ENCODE measurements around the gene IGFBP3. TPM values are rescaled to one million over a fixed set of nuclear protein-coding genes. Genes with fewer than 3 reads are reported as not detected.

Gene IGFBP3
- total and polyA plus RNA-seq, 9 of the 15 experiments (the other 6 are each of a cell fraction or from before 2014, with no cell fraction given), result 0.08 to 0.22 (median 0.10) TPM; not detected in 5

- ChIA-PET CTCF (ENCODE audit: low intra/inter-chr PET ratio) (no interaction called here), POLR2A (interaction anchor here (0.7 kb wide), 1 partner anchor 56 kb away, joined by 3 read pairs; no protein-coding TSS in a partner anchor)
- TF ChIP-seq ZNF445 (CRISPR knock-in tag; IDR thresholded peaks at IDR 0.05; ENCODE audit: low read depth) (no peak), ZNF696 (CRISPR knock-in tag; conservative IDR thresholded peaks at IDR 0.05) (no peak), CTCF (IDR thresholded peaks at IDR 0.05 in 2 of 3, conservative IDR thresholded peaks at IDR 0.05 in 1 of 3; ENCODE audit: insufficient read depth in 2 of 3, low read depth in 1 of 3, low read length in 3 of 3) (peak; percentile 53 to 96 (median 59)), TAF7 (tag; IDR thresholded peaks at IDR 0.05) (no peak), RB1 (IDR thresholded peaks at IDR 0.05; ENCODE audit: low read depth) (no peak), C11orf30 (IDR thresholded peaks at IDR 0.05; ENCODE audit: low read depth) (no peak), RAD21 (CRISPR knock-in tag; conservative IDR thresholded peaks at IDR 0.05 in 1 of 2, IDR thresholded peaks at IDR 0.05 in 1 of 2) (peak in 1 of 2 experiments; percentile 21; a peak in 1 of 4 replicates), ZNF584 (CRISPR knock-in tag; IDR thresholded peaks at IDR 0.05; ENCODE audit: low read depth) (no peak)
- TF ChIP-seq, protein P1, sequence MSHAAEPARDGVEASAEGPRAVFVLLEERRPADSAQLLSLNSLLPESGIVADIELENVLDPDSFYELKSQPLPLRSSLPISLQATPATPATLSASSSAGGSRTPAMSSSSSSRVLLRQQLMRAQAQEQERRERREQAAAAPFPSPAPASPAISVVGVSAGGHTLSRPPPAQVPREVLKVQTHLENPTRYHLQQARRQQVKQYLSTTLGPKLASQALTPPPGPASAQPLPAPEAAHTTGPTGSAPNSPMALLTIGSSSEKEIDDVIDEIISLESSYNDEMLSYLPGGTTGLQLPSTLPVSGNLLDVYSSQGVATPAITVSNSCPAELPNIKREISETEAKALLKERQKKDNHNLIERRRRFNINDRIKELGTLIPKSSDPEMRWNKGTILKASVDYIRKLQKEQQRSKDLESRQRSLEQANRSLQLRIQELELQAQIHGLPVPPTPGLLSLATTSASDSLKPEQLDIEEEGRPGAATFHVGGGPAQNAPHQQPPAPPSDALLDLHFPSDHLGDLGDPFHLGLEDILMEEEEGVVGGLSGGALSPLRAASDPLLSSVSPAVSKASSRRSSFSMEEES (CRISPR knock-in tag; IDR thresholded peaks at IDR 0.05), result no peak
- no peaks in the 10 kb centered on the region for H3K79me2 ChIP-seq (ENCODE audit: control insufficient read depth, insufficient read depth, low read length)
- no peaks in the 10 kb centered on the region for H4K20me1 ChIP-seq (replicated peaks; ENCODE audit: control insufficient read depth, insufficient read depth, low read length)
- H3K9ac ChIP-seq (ENCODE audit: insufficient read depth in 1 of 2, low read depth in 2 of 2, low read length in 2 of 2), result no peak overlapping the region
- H3K27ac ChIP-seq (ENCODE audit: extremely low read depth, low read depth, low read length), result no peak overlapping the region
- FAIRE-seq, result no peak
- H3K4me3 ChIP-seq, result no peak overlapping the region
- no peaks in the 10 kb centered on the region for H3K9me3 ChIP-seq (replicated peaks; ENCODE audit: control insufficient read depth, insufficient read depth, low read depth, low read length)
- ATAC-seq, result peak; percentile 87
- H3K9me1 ChIP-seq (ENCODE audit: control insufficient read depth, insufficient read depth, low read length), result no peaks in the 10 kb centered on the region
- H3K4me1 ChIP-seq (replicated peaks in 1 of 2; ENCODE audit: control insufficient read depth in 2 of 2, insufficient read depth in 2 of 2, low read length in 2 of 2), result no peaks in the 10 kb centered on the region
- BruUV-seq (replicated peaks), result no TSS peak
- no peaks in the 10 kb centered on the region for H3K36me3 ChIP-seq (ENCODE audit: control insufficient read depth, insufficient read depth, low read length)
- in situ Hi-C loops (cut with MboI), result loop anchor here (5.0 to 25.0 kb wide), 2 partner anchors 201 to 701 kb away; partner anchors contain the start of gene RAMP3
- DNase-seq (ENCODE audit: extremely low read depth in 1 of 4, low spot score in 3 of 4), result peak in 2 of 4 experiments; percentile 14 to 22
- intact Hi-C loops (cut with micrococcal nuclease), result no loop called here
- no peak overlapping the region for H2AFZ ChIP-seq (ENCODE audit: low read depth, low read length)
- H3K27me3 ChIP-seq (ENCODE audit: control insufficient read depth in 2 of 2, insufficient read depth in 2 of 2, low read length in 2 of 2), result peaks cover 0 to 35% of the 10 kb centered on the region in 2 experiments; a peak in 2 of 5 replicates
- WGBS (ENCODE audit: insufficient coverage, low coverage, missing lambda C conversion rate), result 0% methylated on average over 8 of the region's 9 CpGs
- H3K4me2 ChIP-seq (ENCODE audit: insufficient read depth, low read length), result no peak overlapping the region
Measured at GRCh38 chr7:45863715-45864114, 57.4 kb downstream of the IGFBP3 start.

Other genes starting within 250 kb of the IGFBP3 start
- gene CCDC201, start 48.2 kb downstream of the IGFBP3 start, total RNA-seq (2014; rRNA removed), result not detected in 2 replicates
- not detected in 2 replicates for gene CCDC201, start 48.2 kb downstream of the IGFBP3 start, total RNA-seq (2014; rRNA removed; fragmentation: Illumina TruSeq; extraction: Trizol)
- not detected in 2 replicates for gene CCDC201, start 48.2 kb downstream of the IGFBP3 start, total RNA-seq (2015; rRNA removed; fragmentation: Illumina TruSeq; extraction: Trizol)
- not detected in 2 replicates for gene CCDC201, start 48.2 kb downstream of the IGFBP3 start, total RNA-seq (2021)
- gene CCDC201, start 48.2 kb downstream of the IGFBP3 start, polyA plus RNA-seq (2011; rRNA removed), result not detected in 2 replicates
- not detected in 2 replicates for gene CCDC201, start 48.2 kb downstream of the IGFBP3 start, polyA plus RNA-seq (2014; fragmentation: Illumina TruSeq; extraction: Trizol)
- gene CCDC201, start 48.2 kb downstream of the IGFBP3 start, polyA plus RNA-seq (2014; fragmentation: Nextera tagmentation; extraction: Ambion mirVana), result not detected
- not detected in 2 replicates for gene CCDC201, start 48.2 kb downstream of the IGFBP3 start, polyA plus RNA-seq (2014; rRNA removed)
- not detected in 2 replicates for gene IGFBP1, start 32.8 kb downstream of the IGFBP3 start, total RNA-seq (2014; rRNA removed)
- not detected in 2 replicates for gene IGFBP1, start 32.8 kb downstream of the IGFBP3 start, total RNA-seq (2014; rRNA removed; fragmentation: Illumina TruSeq; extraction: Trizol)
- not detected in 2 replicates for gene IGFBP1, start 32.8 kb downstream of the IGFBP3 start, total RNA-seq (2015; rRNA removed; fragmentation: Illumina TruSeq; extraction: Trizol)
- gene IGFBP1, start 32.8 kb downstream of the IGFBP3 start, total RNA-seq (2021), result 0.13 TPM in 1 of 2 replicates, not detected in the other
- gene IGFBP1, start 32.8 kb downstream of the IGFBP3 start, polyA plus RNA-seq (2011; rRNA removed), result not detected in 2 replicates
- gene IGFBP1, start 32.8 kb downstream of the IGFBP3 start, polyA plus RNA-seq (2014; fragmentation: Illumina TruSeq; extraction: Trizol), result not detected in 2 replicates
- gene IGFBP1, start 32.8 kb downstream of the IGFBP3 start, polyA plus RNA-seq (2014; fragmentation: Nextera tagmentation; extraction: Ambion mirVana), result not detected
- not detected in 2 replicates for gene IGFBP1, start 32.8 kb downstream of the IGFBP3 start, polyA plus RNA-seq (2014; rRNA removed)